ENCODE data around the gene PKIG. TPM values are rescaled to one million over a fixed set of nuclear protein-coding genes. Genes with fewer than 3 reads are reported as not detected.
A peak's percentile ranks its signal among the peaks of the same experiment; 100 is the strongest.

The PKIG gene
- total and polyA plus RNA-seq, 12 donors: 43.9 to 225 (median 111) TPM

GRCh38 chr20:44580581-44581268 lies 1.7 kb upstream of the PKIG start:
- no peaks in the 10 kb centered on the region for H3K27me3 ChIP-seq

GRCh38 chr20:44581515-44581914 lies 864 bp upstream of the PKIG start:
- TF ChIP-seq POLR2A (IDR thresholded peaks at IDR 0.05) (no peak), CTCF (IDR thresholded peaks at IDR 0.05) (no peak)
- H3K27me3 ChIP-seq: no peaks in the 10 kb centered on the region
- no peaks in the 10 kb centered on the region for H3K36me3 ChIP-seq (replicated peaks in 1 of 2)
- DNase-seq: no peak
- H3K27ac ChIP-seq: peak overlapping the region in 4 of 5 donors; percentile 40 to 83 (median 76)
- H3K9me3 ChIP-seq (replicated peaks in 1 of 3): no peaks in the 10 kb centered on the region
- intact Hi-C loops (cut with DNase I): no loop called here
- peaks cover 35 to 63% of the 10 kb centered on the region in 2 donors for H3K4me1 ChIP-seq (replicated peaks in 1 of 2)
- no peak overlapping the region for H3K4me3 ChIP-seq
- WGBS, 4 donors: 63 to 89% (median 78%) methylated on average over 1 of the region's 1 CpG

More at GRCh38 chr20:44580581-44581268, 1.7 kb upstream of the PKIG start:
- Histone ChIP-seq H3K4me1 (replicated peaks in 1 of 2) (peaks cover 37 to 59% of the 10 kb centered on the region in 2 donors), H3K4me3 (no peak overlapping the region), H3K27ac (peak overlapping the region in 4 of 5 donors; percentile 40 to 83 (median 76)), H3K9me3 (replicated peaks in 1 of 3) (no peaks in the 10 kb centered on the region), H3K36me3 (replicated peaks in 1 of 2) (no peaks in the 10 kb centered on the region)
- 61 to 71% (median 69%) methylated on average over 9 of the region's 9 CpGs for WGBS, 4 donors
- DNase-seq: peak; percentile 59 to 87 (median 71)
- intact Hi-C loops (cut with DNase I): no loop called here
- TF ChIP-seq POLR2A (IDR thresholded peaks at IDR 0.05) (no peak), CTCF (IDR thresholded peaks at IDR 0.05) (no peak)

GRCh38 chr20:44583157-44583556 lies 778 bp downstream of the PKIG start:
- TF ChIP-seq CTCF (IDR thresholded peaks at IDR 0.05) (no peak), POLR2A (IDR thresholded peaks at IDR 0.05) (no peak)
- intact Hi-C loops (cut with DNase I): no loop called here
- no peaks in the 10 kb centered on the region for H3K9me3 ChIP-seq (replicated peaks in 1 of 3)
- H3K4me3 ChIP-seq: peak overlapping the region in 1 of 4 donors; percentile 50
- H3K4me1 ChIP-seq (replicated peaks in 1 of 2): peaks cover 32 to 64% of the 10 kb centered on the region in 2 donors
- no peak for DNase-seq
- no peaks in the 10 kb centered on the region for H3K36me3 ChIP-seq (replicated peaks in 1 of 2)
- no peaks in the 10 kb centered on the region for H3K27me3 ChIP-seq
- WGBS, 4 donors: 34 to 52% (median 42%) methylated on average over 1 of the region's 1 CpG
- H3K27ac ChIP-seq: peak overlapping the region in 3 of 5 donors; percentile 70 to 83 (median 81)

GRCh38 chr20:44584162-44584561 lies 1.8 kb downstream of the PKIG start:
- no peaks in the 10 kb centered on the region for H3K36me3 ChIP-seq (replicated peaks in 1 of 2)
- no peak overlapping the region for H3K27ac ChIP-seq
- no peaks in the 10 kb centered on the region for H3K9me3 ChIP-seq (replicated peaks in 1 of 3)
- peak overlapping the region in 1 of 4 donors; percentile 50 for H3K4me3 ChIP-seq
- intact Hi-C loops (cut with DNase I): no loop called here
- DNase-seq: no peak
- peaks cover 32 to 62% of the 10 kb centered on the region in 2 donors for H3K4me1 ChIP-seq (replicated peaks in 1 of 2)
- 80 to 93% (median 85%) methylated on average over 4 of the region's 4 CpGs for WGBS, 4 donors
- no peak for TF ChIP-seq POLR2A (IDR thresholded peaks at IDR 0.05)
- no peak for TF ChIP-seq CTCF (IDR thresholded peaks at IDR 0.05)
- H3K27me3 ChIP-seq: no peaks in the 10 kb centered on the region

Measured in adrenal gland (tissue), 12 donors.